Effector memory CD4-positive, alpha-beta T cell (primary cell): ENCODE results near the gene QPRT.
"Not testable (repeated sequence)": the region's sequence is repeated elsewhere in the genome, so short reads cannot be mapped to it uniquely, and the experiment has no call there.

ENCODE experiments used
- DNase-seq, 3 donors: peaks; one replicate each; pipeline ENCODE4 v3.0.0-alpha.2; 2020
- H3K27ac ChIP-seq: 2 replicates; pipeline ENCODE4 v1.7.0; 2013; ENCODE audit warnings: mild to moderate bottlenecking, low read length, moderate library complexity; ENCODE audit not compliant: insufficient read depth, poor library complexity, severe bottlenecking
- H3K27me3 ChIP-seq: replicated peaks from 2 replicates; pipeline ENCODE4 v1.7.0; 2013; ENCODE audit warnings: mild to moderate bottlenecking, low read length; ENCODE audit not compliant: insufficient read depth, control insufficient read depth, poor library complexity, severe bottlenecking
- H3K36me3 ChIP-seq: 2 replicates; pipeline ENCODE4 v1.7.0; 2013; ENCODE audit warnings: mild to moderate bottlenecking, low read length, moderate library complexity; ENCODE audit not compliant: control insufficient read depth, insufficient read depth
- H3K4me1 ChIP-seq: 2 replicates; pipeline ENCODE4 v1.7.0; 2013; ENCODE audit warnings: low read length, mild to moderate bottlenecking; ENCODE audit not compliant: control insufficient read depth, insufficient read depth, poor library complexity, severe bottlenecking
- H3K4me3 ChIP-seq: 2 replicates; pipeline ENCODE4 v1.7.0; 2013; ENCODE audit warnings: low read length, low read depth, mild to moderate bottlenecking; ENCODE audit not compliant: insufficient read depth, poor library complexity, severe bottlenecking
- H3K9me3 ChIP-seq: 2 replicates; pipeline ENCODE4 v1.7.0; 2013; ENCODE audit warnings: mild to moderate bottlenecking, low read length, moderate library complexity; ENCODE audit not compliant: control insufficient read depth

The QPRT gene

DNA sequence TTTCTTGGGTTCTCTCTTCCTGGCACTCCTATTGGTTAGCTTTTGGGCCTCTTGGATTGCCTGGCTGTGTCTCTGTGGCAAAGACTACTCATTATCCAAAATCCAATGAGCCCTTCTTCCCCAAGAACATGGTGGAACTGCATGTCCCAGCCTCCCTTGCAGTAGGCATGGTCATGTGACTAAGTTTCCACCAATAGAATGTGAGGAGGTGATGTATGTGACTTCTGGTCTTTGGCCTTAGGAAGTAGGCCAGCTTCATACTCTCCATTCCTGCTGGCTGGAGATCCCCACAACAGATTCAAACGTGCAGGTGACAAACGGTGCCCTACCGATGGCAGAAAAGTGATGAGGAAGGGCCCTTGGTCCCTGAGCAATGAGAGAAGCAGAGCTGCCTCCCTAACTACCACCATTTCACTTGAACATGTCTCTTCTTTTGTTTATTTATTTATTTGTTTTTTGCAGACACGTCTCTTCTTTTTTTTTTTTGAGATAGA is 33.2 kb upstream of the QPRT start:
- Histone ChIP-seq H3K36me3 (no peaks in the 10 kb centered on the region), H3K27me3 (no peaks in the 10 kb centered on the region), H3K4me1 (peaks cover 3% of the 10 kb centered on the region), H3K4me3 (no peak overlapping the region), H3K9me3 (no peaks in the 10 kb centered on the region), H3K27ac (no peak overlapping the region)
- DNase-seq = no peak

DNA sequence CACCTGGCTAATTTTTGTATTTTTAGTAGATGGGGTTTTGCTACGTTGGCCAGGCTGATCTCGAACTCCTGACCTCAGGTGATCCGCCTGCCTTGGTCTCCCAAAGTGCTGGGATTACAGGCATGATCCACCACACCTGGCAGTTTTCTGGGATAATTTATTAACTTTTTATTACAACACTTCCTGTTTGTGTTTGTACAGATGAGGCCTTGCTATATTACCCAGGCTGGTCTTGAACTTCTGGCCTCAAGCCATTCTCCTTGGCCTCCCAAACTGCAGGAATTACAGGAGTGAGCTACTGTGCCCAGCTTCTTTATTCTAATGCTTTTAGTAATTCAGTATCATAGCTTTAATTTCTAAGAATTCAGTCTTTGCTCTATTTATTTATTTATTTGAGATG is 32.0 kb upstream of the QPRT start:
- no peak for DNase-seq
- no peaks in the 10 kb centered on the region for H3K27me3 ChIP-seq
- H3K27ac ChIP-seq = no peak overlapping the region
- H3K9me3 ChIP-seq = no peaks in the 10 kb centered on the region
- H3K4me3 ChIP-seq = no peak overlapping the region
- no peaks in the 10 kb centered on the region for H3K4me1 ChIP-seq
- no peaks in the 10 kb centered on the region for H3K36me3 ChIP-seq

- H3K27ac ChIP-seq = no peak overlapping the region
- H3K4me3 ChIP-seq = no peak overlapping the region
- DNase-seq = no peak
- no peaks in the 10 kb centered on the region for H3K4me1 ChIP-seq
- no peaks in the 10 kb centered on the region for H3K36me3 ChIP-seq
- no peaks in the 10 kb centered on the region for H3K27me3 ChIP-seq
- no peaks in the 10 kb centered on the region for H3K9me3 ChIP-seq
These were observed 29.1 kb upstream of the QPRT start for GRCh38 chr16:29649588-29650494.

- H3K36me3 ChIP-seq = no peaks in the 10 kb centered on the region
- H3K27me3 ChIP-seq = no peaks in the 10 kb centered on the region
- no peaks in the 10 kb centered on the region for H3K9me3 ChIP-seq
- no peak overlapping the region for H3K27ac ChIP-seq
- DNase-seq = no peak
- H3K4me1 ChIP-seq = no peaks in the 10 kb centered on the region
- H3K4me3 ChIP-seq = no peak overlapping the region
These were observed 28.2 kb upstream of the QPRT start for GRCh38 chr16:29650771-29651170.

DNA sequence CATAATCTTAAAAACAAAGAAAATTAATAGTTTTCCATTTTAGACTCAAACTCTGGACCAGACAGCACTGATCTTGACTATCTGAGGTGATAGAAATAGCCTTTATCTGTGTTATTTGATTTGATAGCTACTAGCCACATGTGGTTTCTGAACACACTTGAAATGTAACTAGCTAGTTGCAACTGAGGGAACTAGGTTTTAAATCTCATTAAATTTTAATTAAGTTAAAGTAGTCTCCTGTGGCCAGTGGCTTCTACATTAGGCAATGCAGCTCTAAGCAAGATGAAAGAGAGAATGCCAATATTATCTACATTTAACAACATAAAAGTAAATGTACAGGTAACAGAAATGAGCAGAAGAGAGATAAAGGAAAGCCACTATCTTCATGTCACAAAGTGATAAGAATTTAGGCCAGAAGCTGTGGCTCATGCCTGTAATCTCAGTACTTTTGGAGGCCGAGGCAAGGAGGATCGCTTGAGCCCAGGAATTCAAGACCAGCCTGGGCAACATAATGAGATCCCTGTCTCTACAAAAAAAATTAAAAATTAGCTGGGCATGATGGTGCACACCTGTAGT is 27.1 kb upstream of the QPRT start:
- H3K4me3 ChIP-seq = no peak overlapping the region
- H3K27ac ChIP-seq = no peak overlapping the region
- no peaks in the 10 kb centered on the region for H3K27me3 ChIP-seq
- no peaks in the 10 kb centered on the region for H3K36me3 ChIP-seq
- DNase-seq = no peak
- H3K4me1 ChIP-seq = no peaks in the 10 kb centered on the region
- no peaks in the 10 kb centered on the region for H3K9me3 ChIP-seq

- H3K27me3 ChIP-seq = no peaks in the 10 kb centered on the region
- H3K27ac ChIP-seq = no peak overlapping the region
- DNase-seq = no peak
- no peak overlapping the region for H3K4me3 ChIP-seq
- no peaks in the 10 kb centered on the region for H3K4me1 ChIP-seq
- no peaks in the 10 kb centered on the region for H3K9me3 ChIP-seq
- H3K36me3 ChIP-seq = no peaks in the 10 kb centered on the region
These were observed 25.5 kb upstream of the QPRT start for GRCh38 chr16:29653471-29653870.

GRCh38 chr16:29653890-29654289 is 25.1 kb upstream of the QPRT start:
- not testable (repeated sequence) for DNase-seq, H3K9me3 ChIP-seq, H3K27me3 ChIP-seq, H3K4me3 ChIP-seq, H3K36me3 ChIP-seq, H3K4me1 ChIP-seq, H3K27ac ChIP-seq

- Histone ChIP-seq H3K4me3 (no peak overlapping the region), H3K9me3 (no peaks in the 10 kb centered on the region), H3K4me1 (peaks cover 16% of the 10 kb centered on the region), H3K27ac (no peak overlapping the region), H3K36me3 (no peaks in the 10 kb centered on the region), H3K27me3 (no peaks in the 10 kb centered on the region)
- no peak for DNase-seq
These were observed 22.1 kb upstream of the QPRT start for GRCh38 chr16:29656688-29657523.

- Histone ChIP-seq H3K27ac (no peak overlapping the region), H3K27me3 (no peaks in the 10 kb centered on the region), H3K9me3 (no peaks in the 10 kb centered on the region), H3K36me3 (no peaks in the 10 kb centered on the region), H3K4me1 (peaks cover 21% of the 10 kb centered on the region), H3K4me3 (no peak overlapping the region)
- DNase-seq = no peak
These were observed 20.3 kb upstream of the QPRT start for GRCh38 chr16:29658705-29659104.
